Activated CD8-positive, alpha-beta memory T cell treated with anti-CD3 and anti-CD28 coated beads for 1 hour (primary cell): Measurements from ENCODE around the gene RAB31.

Experiments used
- DNase-seq, 2 donors: peaks; one replicate each; pipeline ENCODE4 v3.0.0-alpha.2; 2020; ENCODE audit warnings: low read depth in 1 of 2; ENCODE audit errors: extremely low read depth in 1 of 2

The RAB31 gene

DNA sequence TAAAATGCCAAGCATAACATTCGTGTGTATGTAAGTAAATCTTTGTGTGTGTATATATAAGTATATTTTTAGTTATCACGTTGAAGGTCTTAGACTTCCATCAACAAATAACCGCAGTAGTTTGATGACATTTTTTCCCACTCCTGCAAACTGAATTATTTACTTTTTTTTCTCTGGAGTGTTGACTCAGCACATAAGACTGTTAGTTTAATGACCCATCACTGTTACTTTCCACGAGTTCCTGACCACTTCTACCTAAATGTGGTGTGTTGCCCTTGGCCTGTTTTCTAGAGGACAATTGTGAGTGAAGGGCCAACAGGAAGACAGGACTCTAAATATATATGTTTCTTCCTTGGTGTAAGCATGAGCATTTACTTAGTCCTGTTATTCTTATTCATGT, 106.3 kb downstream of the RAB31 start:
- no peak for DNase-seq

DNA sequence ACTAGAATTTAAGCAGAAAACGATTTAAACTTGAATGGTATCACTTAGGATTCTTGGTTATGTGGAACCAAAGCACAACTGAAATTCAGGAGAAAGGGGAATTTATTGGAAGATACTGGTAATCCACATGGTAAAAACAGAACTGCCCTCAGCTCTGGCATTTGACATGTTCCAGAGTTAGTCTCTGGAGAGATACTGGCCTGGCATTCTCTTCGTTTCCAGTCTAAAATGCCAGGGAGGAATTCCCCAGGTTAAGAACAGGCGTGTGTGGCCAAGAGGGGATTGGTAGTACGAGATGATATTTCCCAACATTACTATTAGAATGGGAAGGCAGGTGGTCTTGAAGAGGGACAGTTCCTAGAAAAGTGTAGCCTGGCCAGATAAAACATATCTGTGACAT, 109.2 kb downstream of the RAB31 start:
- no peak for DNase-seq

DNA sequence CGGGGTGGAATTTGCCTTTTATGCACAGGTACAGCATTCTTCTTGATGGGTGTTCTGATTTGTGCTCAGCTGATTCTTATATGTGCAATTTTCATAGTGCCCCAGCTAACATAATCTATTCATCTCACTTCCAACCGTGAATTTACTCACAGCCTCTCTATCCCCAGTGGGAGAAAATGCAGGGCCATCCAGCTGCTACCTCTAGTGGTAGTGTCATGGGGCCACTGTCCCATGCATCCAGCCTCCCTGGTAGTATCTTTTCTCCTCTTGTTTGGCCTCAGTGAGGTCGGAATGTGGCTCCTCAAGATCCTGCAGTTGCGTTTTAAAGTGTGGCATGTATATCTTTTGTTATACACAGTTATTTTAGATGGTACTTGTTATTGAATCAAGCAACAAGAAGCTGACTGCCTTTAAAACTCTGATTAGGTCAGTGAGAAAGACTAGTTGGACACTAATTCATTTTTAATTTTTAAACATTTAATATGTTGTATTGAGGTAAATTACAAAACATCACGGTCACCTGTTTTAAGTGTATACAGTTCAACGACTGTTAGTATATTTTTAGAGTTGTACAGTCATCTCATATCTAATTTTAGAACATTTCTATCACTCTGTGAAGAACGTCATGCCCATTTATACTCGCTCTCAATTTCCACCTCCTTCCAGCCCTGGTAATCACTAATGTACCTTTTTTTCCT, 109.8 kb downstream of the RAB31 start:
- no peak for DNase-seq

DNA sequence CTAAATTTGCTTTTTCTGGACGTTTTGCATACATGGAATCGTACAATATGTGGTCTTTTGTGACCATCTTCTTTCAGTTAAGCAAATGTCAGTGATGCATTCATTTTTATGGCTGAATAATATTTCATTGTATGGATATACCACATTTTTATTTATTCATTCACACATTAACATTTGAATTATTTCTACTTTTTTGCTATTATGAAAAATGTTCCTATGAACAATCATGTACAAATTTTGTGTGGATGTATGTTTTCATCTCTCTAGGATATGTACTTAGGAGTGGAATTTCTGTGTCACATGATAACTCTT, 110.3 kb downstream of the RAB31 start:
- no peak for DNase-seq

DNA sequence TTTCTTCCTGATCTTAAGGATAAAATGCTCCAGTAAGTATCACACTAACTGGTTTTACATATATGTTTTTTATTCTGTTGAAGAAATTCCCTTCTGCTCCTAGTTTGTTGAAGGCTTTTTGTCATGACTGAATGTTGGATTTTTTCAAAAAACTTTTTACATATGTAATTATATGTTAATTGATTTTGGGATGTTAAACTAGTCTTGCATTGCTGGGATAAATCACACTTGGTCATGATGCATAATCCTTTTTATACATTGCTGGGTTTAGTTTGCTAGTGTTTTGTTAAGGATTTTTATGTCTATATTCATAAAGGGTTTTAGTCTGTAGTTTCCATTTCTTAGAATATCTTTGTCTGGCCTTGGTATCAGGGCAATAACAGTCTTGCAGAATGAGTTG, 112.0 kb downstream of the RAB31 start:
- DNase-seq: no peak

DNA sequence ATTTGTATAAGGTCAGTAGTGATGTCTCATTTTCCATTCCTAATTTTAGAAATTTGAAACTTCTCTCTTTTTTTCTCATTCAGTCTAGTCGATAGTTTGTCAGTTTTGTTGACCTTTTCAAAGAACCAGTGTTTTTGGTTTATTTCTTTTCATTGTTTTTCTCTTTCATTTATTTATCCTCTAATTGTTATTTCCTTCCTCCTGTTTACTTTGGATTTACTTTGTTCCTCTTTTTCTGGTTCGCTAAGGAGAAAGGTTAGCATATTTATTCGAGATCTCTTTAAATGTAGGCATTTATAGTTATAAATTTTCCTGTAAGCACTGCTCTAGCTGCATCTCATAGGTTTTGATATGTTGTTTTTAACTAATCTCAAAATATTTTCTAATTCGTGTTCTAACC, 112.6 kb downstream of the RAB31 start:
- no peak for DNase-seq

DNA sequence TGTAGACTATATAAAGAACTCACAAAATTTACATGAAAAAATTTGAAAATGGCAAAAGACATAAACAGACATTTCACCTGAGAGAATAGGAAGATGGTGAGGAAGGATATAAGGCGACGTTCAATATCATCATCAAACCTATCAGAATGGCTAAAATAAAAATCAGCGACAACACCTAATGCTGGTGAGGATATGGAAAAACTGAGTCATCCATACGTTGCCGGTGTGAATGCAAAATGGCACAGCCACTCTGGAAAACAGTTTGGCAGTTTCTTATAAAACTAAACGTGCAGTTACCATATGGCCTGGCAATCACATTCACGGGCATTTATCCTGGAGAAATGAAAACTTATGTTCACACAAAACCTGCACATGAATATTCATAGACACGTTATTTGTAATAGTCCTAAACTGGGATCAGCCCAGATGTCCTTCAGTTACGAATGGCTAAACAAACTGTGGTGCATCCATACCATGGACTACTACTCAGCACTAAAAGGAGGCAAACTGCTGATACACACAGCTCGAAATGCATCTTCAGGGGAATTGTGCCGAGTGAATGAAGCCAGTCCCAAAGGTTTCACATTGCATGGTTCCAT, 114.6 kb downstream of the RAB31 start:
- no peak for DNase-seq

DNA sequence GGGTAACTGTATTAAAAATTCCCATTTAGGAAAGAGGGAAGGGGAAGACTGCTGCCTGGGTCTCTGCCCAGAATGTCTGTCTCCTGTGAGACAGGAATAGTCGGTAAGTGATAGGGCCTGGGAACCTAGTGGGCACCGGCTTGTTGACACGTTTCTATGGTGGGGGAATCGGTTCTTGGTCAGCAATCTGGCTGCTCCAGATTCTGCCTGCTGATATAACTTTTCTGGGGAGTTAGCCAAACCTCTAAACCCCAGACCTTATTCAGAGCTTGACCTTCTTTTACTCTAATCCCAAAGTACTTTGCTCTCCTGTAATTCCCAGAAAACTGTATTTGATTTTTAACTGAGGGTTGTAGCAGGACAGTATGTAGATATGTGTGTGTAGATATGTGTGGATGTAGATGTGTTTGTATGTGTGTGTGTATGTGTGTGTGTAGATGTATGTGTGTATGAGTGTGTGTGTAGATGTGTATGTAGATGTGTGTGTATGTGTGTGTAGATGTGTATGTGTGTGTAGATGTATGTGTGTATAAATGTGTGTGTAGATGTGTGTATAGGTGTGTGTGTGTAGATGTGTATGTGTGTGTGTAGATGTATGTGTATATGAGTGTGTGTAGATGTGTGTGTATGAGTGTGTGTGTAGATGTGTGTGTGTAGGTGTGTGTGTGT, 115.8 kb downstream of the RAB31 start:
- no peak for DNase-seq

DNA sequence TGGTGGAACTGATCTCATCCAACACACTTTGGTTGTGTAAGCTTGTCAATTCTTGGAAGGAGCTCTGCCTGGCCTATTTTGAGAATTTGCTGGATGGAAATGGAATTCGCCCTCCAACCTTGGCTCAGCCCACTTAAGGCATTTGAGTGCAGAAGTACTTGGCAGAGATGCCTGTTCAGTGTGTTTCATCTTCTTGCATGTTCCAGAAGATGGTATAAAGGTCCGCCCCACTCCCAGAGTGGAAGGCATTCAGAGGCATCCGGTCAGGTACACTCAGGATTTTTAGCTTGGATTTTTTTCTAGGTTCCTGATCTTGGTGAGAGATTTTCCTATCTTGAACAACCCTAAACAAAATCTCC, 116.4 kb downstream of the RAB31 start:
- no peak for DNase-seq

DNA sequence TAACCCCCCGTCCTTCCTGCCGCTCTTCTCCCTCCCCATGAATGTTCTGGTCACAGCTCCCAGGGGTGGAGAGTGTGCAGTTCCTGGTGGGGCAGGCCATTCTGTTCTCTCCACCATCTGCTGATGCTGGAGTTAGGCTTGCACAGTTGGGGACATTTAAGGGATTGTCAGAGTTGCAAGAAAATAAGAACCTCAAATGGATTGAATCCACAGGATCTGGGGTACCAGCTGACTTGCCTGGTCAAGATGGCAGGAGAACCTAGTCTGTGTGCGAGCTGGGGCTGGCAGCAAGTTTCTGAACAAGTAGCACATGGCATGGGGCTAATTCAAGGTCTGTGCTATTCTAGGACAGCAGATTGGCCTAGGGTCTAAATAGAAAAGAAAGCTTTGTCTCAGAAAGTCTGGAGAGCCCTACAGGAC, 116.9 kb downstream of the RAB31 start:
- no peak for DNase-seq

DNA sequence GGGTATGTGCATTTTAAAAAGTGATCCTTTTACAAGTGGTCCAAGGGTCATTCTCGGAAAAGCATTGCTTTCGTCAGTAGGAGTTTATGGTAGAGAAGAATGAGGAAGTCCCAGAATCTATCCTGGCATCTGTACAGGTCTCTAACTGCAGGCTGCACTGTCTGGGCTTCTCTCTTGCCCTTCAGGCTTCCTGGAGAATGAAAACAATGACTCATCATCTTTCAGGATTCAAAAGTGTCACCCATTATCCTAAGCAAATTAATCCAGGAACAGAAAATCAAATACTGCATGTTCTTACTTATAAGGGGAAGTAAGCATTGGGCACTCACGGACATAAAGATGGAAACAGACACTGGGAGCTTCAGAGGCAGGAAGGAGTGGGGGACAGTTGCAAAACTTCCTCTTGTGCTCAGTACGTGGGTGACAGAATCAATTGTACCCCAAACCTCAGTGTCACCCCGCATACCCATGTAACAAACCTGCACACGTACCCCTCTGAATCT, 117.5 kb downstream of the RAB31 start:
- DNase-seq: no peak

DNA sequence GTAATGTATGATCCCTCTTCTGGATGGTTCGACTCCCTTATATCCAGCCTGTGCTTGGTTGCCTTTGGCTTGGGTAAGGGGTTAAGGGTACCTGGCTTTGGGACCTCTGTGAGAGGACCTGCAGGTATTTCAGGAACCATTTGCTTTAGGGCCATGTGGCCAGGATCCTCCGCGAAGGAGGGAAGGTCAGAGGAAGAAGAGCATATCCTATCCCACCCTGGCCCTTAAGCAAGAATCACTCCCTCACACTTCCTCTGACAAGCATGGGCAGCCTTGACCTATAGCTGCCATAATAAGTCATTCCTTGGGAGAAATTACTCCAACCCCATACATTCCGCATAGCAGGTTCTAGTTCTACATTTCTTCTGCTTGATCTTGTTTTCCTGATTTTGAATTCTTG, 118.6 kb downstream of the RAB31 start:
- DNase-seq: no peak

DNA sequence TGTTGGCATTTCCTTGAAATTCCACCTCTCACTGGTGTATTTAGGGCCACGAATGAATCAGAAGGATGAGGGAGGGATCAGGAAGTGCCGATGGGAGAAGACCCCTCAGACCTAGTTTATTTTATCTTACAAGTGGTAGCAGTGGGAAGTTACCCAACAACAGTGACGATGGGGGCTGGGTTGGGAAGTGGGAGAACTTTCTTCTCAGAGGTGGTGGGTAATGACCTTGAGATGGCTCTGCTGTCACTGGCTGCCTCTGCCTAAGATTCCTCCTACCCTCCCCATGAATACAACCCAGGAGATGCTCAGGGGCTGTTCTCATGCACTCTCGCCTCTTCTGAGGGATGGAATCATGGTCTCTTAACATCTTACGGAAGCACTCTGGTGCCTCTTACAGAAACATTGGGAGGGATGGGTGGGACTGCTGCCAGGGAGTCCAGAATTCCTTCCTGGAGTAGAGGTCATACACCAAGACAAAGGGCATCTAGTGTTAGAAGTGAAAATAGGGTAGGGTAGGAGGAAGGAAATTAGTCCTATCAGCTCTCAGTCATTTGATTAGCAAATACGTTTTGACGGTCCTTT, 119.2 kb downstream of the RAB31 start:
- DNase-seq: no peak

DNA sequence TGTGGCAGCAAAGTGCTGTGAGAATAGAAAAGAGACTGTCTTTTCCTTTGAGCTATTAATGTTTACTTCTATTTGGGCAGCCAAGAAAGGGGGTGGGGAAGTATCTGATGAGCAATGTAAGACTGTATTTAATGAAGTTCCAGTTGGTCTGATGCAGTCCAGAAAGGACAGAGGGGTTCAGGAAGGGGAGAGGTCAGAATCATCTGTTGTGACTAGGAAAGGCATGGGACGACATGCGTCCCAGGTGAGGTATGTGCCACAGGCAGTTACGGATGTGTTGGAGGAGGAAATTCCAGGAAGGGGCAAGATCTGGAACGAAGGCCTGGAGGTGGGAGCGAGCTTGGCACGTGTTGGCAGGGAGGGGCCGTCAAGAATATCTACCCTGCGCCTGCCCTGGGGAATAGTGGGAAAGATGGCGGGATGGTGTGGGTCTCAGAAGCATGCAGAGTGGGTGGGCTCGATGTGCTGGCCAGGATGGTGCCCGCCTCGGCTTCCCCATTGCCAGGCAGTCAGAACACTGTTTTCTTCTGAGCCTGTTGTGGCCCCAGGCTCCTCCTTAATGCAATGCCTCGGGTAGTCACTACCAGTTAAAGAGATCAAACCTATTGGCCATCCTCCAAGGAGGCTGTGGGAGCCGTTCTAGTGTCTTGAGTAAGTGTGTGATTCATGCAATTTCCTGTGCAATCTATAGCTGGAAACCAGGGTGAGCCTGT, 119.8 kb downstream of the RAB31 start:
- DNase-seq: no peak

DNA sequence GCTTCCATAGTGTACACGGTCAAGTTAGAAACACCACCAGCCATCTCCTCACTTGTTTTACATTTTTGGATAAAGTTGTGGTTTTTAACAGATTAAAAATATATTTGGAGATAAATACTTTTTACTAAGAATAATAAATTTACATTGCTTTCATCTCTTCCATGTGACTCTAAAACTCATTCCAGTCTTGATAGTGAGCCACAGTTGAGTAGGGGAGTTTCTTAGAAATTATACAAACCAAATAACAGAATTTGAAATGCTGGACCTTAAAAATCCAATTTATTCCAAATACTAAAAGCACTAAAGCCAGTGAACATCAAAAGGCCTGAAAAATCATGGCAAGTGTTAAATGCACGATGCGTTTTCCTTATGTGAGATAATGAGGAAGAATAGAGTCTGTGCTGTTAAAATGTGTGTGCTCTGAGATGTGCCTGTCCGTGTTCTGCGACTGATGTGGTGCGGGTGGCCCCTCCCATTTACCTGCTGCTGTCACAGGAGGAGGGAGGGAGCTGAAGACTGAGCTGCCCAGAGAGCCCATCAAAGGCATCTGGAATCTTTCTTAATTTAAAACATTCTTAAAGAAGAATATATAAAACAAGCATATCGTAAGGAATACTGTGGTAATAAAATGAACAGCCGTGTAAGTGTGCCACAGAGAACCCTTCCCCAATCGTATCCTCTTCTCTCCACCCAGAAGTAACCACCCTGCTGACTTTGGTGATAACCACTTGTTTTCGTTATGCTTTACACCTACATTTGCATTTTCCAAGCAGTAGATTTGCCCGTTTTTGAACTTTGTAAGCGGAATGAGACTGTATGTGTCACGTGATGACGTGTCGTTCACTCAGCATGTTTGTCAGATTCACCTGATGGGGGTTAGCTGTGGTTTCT, 120.7 kb downstream of the RAB31 start:
- no peak for DNase-seq

DNA sequence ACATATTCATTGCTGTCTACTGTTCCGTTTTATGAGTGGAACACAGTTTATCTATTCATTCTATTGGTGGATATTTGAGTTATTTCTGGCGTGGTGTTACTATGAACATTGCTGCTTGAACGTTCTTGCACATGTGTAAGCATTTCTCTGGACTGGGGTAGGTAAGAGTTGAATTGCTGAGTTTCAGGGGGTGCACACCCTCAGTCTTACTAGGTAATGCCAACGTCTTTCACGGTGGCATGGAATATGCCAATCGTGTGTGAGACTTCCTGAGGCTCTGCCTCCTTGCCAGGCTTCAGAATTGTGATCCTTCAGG, 121.3 kb downstream of the RAB31 start:
- DNase-seq: no peak

DNA sequence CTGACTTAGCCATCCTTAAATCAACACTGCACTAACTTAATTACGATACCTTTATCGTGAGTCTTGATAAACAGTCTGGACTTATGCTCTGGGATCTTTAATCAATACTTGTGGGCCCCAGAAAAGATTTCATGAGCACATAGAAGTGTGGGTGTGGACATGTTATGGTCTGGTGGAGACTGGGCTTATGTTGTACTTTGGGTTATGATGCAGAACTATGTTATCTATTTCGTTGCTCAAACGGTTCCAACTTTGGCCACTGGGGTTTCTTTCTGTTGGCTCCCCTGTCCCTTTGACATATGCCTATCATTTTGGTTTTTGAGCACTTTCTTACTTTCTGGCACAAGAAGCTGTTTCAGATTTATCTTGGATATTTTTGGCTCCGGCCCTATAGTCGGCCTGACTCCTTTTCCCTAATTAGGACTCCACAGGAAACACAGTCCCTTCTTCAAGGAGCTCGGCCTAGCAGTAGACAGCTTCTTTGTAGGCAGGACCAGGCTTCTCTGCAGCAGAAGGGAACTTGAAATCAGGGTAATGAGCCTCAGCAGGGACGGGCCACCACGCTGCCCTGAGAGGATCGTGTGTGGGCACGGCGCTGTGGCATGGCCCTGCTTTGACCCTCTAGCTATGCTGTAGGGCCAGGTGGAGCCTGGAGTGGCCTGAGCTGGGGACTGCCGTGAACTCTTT, 123.1 kb downstream of the RAB31 start:
- no peak for DNase-seq

DNA sequence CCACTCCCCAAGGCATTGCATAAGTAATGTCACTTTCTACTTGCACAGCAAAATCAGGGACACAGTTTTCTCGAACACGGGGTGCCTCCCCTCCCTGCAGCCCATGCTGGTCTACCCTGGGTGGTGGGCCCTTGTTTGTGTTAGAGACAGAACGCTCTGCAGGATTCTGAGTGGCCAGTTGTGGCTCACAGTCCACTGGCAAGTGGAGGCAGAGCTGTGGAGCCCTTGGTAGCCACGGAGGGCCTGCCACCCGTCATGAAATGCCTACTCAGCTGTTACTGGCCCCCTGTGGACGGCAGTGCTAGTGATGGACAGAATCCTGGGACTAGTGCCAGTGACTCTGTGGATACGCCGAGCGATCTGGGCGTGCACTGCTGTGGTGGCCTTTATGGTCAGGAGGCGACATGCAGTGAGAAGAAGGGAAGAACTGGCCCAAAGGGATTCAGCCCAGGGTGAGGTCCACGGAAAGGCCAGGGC, 123.7 kb downstream of the RAB31 start:
- no peak for DNase-seq

DNA sequence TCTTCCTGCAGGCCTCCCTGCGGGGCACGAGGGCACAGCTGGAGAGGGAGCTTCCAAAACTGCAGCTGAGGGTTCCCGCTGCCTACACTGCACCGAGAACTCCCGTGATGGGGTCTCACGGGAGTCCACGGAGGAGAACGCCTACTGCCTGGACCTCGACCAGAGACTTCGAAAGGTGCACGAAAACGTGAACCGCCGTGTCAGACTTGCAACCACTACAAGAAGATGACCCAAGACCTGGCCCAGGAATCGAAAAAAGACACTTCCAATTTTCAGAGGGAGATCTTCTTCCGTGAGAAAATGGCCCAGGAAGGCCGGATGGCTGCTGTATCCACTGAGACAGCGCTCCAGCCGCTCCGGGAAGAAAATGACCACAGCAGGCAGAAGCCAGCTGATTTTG, 124.8 kb downstream of the RAB31 start:
- no peak for DNase-seq

DNA sequence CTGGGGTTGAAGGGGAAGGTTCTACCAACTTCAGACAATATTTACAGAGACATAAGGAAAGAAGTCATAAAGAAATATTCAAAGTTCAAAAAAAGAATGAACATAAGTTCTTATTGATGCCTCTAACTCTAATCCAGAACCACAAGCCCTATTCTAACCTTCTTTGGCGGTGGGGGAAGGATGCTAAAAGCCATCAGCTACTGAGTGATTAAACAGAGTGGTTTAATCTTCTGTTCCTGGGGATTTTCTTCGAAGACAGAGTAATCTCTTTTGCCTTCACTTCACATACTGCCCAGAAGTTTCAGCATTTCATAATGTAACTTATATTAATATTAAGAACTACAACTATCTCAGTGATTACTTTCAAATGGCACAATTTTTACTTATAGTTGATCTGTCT, 126.5 kb downstream of the RAB31 start:
- no peak for DNase-seq
